HG02852 (cell line): ENCODE measurements around the gene RASGRF2.
A peak's percentile ranks its signal among the peaks of the same experiment; 100 is the strongest.

Experiments used
- ATAC-seq: cut with Tn5 transposase; IDR thresholded peaks from one replicate; pipeline ENCODE4 v1.9.1; 2021; ENCODE audit warnings: mild to moderate bottlenecking, moderate library complexity; ENCODE audit not compliant: unreplicated experiment

Gene RASGRF2

DNA sequence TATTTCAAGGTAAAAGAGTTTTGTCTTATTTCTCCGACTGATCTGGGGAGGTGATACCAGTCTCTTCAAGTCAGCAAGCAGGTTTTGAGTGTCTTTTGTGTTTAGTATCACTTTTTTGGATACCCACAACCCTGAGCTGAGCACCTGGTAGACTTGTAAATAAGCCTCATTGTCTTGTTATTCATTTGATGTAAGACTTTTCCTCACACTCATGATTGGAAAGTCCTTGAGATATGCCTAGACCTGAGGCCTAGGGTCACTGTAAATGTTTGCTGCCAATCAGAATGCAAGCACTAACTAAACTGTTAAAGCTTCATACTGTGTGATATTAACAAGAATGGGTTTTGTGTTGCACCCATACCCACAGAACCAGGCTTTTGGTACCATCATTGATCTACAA is 172.2 kb downstream of the RASGRF2 start:
- ATAC-seq = no peak

DNA sequence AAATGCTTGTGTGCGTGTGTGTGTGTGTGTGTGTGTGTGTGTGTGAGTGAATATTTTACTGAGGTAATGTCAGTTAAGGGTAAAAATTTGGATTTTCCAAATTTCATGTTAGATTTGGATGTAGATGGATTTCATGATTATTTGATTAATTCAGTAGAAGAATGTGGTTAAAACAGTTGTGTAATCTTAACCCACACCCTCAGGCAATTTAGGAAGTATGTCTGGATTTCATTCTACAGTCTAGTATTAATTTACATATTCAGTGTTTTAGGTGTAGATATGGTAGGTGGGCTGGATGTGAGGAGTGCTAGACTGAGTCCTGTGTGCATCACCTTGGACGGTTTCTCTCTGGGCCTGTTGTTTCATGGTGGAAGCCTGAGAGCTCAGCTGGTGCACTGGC is 173.9 kb downstream of the RASGRF2 start:
- ATAC-seq = no peak

DNA sequence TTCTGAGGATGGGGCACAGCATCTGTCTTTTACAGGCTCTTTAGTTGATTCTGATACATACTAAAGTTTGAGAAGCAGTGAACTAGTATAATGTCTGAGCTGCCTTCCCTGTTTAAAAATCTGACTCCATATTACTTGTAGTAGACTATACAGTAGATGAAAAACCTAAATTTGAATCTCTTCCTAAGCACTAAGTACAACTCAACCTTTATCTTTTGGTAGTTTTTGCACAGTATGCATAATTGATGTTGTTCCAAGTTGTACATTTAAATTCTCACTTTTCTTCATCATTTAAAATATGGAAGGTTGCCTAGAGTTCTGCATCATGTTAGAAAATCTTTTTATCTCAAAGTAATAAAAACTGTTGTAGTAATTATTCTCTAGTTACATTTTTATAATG is 174.4 kb downstream of the RASGRF2 start:
- no peak for ATAC-seq

DNA sequence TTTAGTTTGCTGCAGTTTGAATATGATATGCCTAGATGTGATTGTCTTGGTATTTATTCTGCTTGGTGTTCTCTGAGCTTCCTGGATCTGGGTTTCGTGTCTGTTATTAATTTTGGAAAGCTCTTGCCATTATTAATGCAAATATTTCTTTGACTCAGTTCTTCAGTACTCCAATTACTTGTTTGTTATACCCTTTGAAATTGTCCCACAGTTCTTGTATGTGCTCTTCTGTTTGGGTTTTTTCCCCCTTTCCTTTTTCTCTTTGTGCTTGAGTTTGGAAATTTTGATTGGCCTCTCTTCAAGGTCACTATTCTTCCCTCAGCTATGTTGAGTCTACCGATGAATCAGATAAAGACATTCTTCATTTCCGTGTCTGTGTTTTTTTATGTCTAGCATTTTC is 176.4 kb downstream of the RASGRF2 start:
- no peak for ATAC-seq

DNA sequence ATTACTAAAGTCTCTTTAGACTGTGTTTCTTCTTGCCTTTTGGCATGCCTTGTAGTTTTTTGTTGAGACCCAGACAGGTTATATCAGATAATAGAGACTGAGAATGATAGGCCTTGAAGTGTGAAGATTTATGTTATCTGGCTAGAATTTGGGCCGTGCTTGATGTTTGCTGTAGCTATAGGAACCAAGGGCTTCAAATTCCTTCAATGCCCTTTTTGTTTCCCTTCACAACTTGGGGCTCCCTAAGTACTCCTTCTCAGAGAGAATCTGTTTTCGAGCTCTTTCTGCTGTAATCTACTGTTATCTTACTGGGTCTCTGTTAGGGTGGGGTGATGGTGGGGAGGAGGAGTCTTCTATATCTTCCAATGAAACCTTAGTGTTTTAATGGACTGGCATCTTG is 177.7 kb downstream of the RASGRF2 start:
- ATAC-seq = no peak

DNA sequence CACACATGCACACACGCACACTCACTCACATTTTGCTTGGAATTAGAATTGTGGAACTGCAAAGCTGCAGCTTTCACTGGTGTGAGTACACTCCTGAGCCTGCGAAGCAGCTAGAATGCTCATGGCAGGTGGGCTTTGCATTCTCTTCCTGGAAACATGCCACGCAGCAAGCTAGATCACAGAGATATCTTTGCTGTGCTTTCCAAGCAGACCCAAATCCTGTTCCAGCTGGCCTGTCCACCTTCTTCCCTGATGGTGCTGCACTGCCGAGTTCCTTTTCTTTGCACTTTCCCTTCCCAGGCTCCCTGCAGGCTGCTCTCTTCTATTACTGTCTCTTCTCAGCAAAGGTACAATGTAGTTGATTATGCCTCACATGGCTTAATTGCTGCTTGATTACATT is 180.3 kb downstream of the RASGRF2 start:
- no peak for ATAC-seq

DNA sequence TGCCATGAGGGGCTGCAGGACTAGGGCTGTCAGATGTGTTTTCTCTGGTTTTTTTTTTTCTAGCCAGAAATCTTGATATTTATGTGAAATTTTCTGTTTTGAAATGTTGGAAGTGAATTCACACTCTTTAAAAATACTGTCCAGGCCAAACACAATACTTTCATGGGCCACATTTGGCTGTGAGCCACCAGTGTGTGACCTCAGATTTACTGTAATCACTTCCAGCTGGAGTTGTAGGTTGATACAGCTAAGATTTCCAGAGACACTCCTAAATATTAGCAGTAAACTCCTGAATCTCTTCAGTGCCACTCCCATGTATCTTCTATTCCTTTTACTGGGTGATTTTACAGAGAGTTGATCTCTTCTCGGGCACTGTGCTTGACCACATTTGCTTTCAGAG is 180.8 kb downstream of the RASGRF2 start:
- no peak for ATAC-seq

DNA sequence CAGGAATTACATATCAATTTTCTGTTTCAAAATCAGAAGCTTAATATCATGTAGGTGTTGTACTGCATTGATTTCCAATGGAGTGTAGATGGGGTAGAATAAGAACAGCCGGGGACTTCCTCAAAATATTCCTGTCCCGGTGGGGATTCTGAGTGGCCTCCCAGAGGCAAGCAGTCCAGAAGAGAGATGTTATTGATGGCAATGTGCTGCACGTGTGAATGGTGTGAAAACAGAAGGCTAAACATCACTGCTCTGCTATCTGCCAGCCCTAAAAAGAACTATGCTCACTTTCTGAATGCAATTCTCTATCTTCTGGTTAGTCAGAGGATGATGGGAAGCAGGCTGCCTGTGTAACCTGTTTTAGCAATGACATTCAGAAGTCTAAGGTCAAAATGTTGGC is 181.9 kb downstream of the RASGRF2 start:
- ATAC-seq = no peak

DNA sequence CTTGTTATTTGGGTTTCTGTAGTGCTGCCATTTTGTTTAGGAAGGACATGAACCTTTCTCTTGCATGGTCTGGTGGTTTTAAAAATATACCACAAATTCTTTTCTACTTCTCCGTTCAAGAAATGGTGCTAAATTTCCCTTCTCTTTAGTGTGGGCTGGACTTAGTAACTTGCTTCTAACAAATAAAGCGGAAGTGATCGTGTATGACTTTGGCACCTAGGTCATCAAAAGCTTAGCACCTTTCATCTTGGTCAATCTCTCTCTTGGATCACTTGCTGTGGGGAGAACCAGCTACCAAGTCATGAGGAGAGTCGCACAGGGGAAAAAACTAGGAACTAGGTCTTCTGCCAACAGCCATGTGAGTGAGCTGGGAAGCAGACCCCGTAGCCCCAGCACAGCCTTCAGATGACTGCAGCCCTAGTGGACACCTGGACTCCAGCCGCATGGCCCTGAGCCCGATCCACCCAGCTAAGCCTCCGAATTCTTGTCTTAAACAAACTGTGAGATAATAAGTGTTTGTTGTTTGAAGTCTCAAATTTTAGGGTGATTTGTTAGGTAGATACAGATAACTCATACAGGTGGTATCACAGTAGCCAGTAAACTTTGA is 185.3 kb downstream of the RASGRF2 start:
- ATAC-seq = no peak

DNA sequence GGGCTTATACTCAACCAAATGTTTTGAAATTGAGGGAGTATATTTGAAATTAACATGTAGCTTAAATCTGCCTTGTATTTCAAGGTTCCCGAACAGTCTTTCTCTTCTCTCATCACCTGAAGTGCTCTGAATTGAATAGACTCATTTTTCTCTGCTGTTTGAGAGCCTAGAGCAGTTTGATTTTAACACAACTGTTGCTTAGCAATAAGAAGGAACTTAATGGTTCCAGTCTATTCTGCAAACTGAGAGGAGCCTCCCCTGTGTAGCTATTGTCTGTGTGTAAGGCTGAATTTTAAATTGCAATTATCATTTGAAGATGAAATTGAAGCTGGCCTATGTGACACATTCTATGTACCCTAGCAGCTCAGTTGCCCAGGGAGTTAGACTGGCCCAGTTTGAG is 185.9 kb downstream of the RASGRF2 start:
- no peak for ATAC-seq

DNA sequence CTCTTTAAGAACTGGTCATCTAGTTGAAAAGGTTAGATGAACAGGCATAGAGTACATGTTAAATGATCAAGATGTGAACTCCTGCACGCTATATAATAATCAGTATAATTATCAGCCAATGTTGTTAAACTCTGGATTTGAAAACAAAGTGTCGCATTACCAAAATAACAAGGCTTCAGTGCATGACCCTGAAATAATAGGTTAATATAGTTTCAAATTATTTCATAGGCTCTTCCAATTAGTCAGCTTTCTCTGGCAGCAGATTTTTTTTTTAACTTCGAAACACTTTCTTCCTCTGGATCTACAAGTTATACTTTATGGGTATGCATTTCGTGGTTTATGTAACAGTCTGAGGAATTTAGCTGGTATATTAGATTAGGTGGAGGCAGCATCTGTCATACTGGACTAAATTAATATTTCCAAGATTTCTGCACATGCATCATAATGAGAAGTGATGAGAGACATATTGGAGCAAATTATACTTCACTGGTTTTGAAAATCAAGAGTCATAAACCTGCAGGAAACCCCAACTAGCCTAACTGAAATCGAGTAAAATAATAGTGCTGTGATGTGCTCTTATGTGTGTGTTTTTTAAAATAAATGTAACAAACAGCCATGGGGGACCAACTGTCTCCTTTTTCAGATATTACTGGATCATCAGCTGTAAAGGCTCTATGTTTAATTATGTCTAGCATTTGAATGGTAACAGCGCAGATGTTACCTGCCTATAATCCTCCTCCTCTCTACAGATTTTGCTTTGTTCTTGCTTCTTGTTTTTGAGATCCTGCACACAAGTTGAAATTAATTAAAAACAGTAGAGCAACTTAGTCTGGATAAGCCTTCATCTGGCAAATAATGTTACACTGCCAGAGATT is 187.1 kb downstream of the RASGRF2 start:
- no peak for ATAC-seq

DNA sequence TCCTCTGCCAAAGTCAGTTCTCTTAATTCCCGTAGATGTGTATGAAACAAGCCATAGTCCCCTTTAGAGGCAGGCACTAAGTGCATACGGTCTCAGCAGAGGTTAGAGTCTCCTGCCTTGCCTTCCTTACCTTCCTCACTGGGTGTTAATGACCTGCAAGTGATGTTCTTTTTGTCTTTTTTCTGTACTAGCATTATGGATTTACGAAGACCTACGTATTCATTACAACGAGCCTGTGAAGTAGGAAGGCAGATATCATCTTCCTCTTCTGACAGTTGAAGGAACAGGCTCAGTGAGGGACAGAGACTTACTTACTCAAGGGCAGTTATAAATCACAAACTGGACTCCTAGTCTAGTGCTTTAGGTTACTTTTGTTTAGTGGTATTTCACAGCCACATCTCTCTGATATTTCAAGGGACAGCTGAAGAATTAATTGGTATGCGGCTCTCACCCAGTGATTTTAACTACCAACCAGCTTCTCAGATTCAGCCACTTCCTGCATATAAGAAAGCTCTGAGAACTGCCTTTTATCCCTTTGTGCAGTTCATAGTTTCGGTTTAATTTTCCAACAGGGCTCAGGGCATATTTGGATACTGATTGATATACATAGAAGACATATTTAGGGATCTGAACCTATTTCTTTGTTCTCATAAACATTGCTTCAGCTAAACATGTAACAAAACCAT is 187.9 kb downstream of the RASGRF2 start:
- no peak for ATAC-seq

DNA sequence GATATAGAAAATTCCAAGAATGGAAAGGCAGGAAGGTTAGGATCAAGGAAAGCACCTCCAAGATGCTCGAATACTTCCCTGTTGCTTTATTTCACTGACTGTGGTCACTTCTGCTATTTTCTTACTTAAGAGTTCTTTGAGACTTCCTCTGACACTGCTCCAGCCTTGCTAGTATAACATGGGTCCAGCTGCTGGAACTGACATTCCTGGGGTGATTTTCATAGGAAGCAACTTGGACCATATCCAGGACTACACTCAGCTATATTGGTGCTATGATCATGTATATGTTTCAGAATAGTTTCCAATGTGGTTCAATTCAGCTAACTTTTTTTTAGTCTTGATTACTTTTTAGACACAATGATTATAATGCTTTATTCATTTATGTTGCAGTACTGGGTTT is 191.4 kb downstream of the RASGRF2 start:
- no peak for ATAC-seq

DNA sequence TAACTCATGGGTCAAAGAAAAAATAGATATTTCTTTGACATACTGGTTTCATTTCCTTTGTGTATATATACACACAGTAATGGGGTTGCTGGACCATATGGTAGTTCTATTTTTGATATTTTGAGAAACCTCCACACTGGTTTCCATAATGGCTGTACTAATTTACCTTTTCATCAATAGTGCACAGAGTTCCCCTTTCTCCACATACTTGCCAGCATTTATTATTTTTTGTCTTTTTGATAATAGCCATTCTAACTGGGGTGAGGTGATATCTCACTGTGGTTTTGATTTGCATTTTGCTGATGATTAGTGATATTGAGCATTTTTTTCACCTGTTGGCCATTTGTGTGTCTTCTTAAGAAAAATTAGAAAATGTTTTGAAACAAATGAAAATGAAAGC is 194.6 kb downstream of the RASGRF2 start:
- ATAC-seq = peak; percentile 77

DNA sequence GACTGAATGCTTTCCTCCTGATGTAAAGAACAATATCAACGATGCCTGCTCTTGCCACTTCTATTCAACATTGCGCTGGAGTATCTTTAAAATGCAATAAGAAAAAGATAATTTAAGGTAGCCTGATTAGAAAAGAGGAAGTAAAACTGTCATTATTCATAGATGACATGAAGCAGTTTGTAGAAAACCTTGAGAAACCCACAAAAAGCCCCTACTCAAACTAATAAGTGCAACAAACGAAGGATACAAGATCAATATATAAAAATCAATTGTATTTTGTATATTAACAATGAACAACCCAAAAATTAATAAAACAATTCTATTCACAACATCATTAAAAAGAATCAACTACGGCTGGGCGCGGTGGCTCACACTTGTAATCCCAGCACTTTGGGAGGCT is 196.6 kb downstream of the RASGRF2 start:
- ATAC-seq = no peak

DNA sequence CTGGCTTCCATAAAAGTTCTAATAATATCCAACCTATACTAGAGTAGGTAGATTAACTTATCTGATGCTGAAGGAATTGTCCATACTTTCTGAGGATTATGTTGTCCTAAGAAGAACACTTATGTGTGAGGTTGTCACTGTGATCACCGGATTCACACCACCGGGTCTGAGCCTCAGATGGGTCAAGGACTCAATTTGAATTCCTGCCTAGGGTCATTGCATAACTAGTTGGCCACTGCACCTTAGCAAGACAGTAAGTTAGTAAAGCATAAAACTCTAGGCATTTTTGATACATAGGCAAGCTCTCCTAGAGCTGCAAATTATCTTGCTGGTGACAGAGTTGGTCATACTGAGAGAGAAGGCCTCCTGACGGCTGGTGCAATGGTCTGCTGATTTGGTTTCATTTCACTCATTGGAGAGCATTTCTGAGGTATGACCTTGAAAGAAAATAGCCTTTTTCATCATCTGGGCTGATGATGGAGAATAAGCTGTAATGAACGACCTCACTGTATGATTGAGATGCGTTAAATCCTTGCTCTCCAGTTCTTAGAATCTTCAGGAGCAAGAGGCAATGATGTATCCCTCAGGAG is 200.9 kb downstream of the RASGRF2 start:
- peak; percentile 88 for ATAC-seq

DNA sequence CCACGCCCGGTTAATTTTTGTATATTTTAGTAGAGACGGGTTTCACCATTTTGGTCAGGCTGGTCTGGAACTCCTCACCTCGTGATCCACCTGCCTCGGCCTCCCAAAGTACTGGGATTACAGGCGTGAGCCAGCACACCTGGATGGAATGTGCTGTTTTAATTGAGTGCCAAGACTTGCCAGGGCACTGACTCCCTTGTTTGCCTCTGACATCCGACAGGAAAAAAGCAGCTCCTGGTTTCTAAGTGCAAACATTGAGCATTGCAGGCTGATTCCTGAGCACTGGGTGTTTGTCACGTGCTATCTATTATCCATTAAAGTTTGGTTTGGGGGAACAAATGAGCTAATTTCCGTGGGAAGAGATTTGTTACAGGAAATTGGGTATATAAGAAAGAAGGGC is 202.3 kb downstream of the RASGRF2 start:
- ATAC-seq = no peak

DNA sequence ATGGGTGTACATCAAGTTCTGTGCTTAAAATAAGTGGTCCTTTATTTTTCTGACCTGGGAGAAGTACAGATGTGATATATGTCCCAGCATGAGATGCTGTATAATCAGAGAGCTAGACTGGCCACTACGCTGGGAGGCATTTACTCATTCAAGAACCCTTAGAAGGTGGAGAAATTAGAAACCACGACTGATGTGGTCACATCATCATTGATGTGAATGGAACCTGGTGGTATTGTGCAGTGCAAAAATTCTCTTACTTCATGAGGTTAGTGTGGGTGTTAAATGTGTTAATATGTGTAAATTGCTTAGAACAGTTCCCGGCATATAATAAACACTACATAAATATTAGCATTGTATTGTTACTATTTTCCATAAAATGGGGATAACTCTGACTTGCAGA is 203.5 kb downstream of the RASGRF2 start:
- ATAC-seq = no peak

DNA sequence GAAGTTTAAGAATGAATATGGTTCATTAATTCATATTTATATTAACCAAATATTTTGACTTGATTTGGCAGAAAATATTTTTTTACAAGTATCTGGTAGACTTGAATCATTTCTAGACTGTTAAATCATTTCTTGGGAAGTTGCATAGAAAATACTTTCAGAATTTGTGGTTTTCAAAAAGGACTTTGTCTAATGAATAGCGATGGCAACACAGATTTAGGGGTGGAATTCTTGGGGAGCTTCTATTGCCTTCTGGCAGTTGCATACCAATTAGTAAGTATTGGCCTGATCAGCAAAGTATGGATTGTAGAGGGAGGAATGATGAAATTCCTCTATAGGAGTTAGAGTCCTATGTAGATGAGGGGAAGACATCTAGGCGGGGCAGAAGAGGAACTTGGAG is 204.3 kb downstream of the RASGRF2 start:
- ATAC-seq = no peak

DNA sequence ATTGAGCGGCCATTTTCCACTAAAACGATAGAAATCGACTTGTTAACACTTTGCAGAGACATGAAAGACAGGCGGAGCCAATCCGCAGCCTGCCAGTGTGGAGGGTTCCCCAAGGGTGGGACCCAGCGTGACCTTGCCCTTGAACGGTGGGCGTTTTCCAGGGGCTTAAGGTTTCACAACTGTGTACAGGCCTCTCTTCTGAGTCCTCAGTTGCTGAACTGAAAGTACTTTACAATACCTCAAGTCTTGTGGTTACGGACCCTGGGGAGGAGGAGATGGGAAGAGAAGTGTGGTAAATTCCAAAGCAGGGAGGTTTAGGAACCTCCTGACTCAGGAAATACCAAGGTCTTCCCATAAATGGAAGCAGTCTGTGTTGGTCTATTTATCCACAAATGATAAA is 204.8 kb downstream of the RASGRF2 start:
- ATAC-seq = no peak

DNA sequence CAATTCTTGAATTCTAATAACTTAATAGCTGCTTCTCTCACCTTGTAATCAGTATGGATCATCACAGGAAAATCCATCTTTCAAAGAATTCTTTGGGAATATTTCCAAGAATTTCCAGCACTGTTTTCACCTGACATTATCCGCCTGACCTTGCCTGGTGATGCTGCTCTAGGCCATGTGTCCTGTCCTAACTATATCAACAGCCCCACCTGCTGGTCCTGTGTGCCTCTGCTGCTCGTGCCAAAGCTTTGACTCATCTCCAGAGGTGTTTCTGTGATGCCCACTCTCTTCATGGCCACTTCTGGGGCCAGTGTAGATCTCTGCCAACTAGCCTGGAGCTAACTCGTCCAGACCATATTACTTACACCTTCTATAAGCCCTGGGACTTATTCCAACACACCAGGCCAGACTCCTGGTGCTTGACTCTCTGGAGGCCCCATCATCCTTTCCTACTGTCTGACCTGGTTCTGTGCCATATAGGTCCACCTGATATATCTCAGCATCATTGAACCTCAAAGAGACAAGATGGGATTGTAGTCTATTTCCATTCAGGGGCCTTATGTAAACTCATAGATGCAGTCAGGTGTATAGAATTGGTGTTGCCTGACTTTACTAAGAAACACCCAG is 205.4 kb downstream of the RASGRF2 start:
- ATAC-seq = peak; percentile 58
